Metanephros (tissue), 2 donors: ENCODE results near the gene FBXO47. TPM values are rescaled to one million over a fixed set of nuclear protein-coding genes. Genes with fewer than 3 reads are reported as not detected.

Source experiments
- small RNA-seq: library from RNA; depleted of rRNA; stranded (forward); fragments of <200 nt; gene quantifications from one replicate; pipeline ENCODE3, GENCODE V24; 2014; ENCODE audit warnings: low replicate concordance
- total RNA-seq: library from RNA; depleted of rRNA; stranded (reverse); fragments of >200 nt; gene quantifications from one replicate; pipeline ENCODE4 v1.2.3, GENCODE V29; 2014

FBXO47 gene, protein sequence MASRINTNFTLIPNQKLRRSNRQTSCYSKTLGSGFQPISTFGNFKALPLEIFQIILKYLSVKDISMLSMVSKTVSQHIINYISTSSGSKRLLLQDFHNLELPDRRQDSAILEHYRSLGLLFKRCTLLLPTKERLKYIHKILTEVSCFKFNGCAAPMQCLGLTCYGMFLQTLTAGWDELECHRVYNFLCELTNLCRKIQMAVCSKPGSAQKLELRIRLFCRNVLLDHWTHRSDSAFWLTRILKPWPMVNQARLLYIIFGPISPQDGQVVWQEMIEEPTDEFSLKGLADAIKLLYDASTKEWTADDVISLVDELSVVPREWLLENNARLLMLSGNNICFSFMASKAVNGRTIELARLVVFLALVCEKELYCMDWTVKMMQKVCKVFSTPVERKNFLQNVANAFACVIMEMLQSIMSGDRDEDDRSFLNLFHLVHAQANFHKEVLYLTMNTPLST
- not detected for total RNA-seq

DNA sequence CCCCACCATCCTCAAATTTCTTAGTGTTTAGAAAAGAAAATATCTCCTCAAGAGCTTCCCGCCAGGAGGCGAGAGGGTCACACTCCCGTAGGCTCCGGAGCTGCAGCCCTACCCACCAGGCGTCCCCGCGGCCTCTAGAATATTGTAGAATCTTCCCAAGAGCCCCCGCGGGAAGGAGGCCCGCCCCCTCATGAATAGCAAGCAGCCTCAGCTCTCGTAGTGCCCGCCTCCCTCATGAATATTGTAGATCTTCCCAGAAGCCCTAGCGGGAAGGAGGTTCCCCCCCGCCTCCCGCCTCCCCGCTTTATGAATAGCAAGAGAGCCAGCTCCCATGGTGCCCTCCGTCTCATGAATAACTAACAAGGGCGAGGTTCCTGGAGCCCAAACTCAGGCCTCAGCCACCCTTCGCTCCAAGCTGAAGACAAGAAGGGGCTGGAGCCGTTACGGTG lies at the start of gene FBXO47:
TSS of gene FBXO47 (minus strand) at position 114 of the 449 bp plus-strand sequence. CDS start 4,378 bp downstream, outside the sequence.

DNA sequence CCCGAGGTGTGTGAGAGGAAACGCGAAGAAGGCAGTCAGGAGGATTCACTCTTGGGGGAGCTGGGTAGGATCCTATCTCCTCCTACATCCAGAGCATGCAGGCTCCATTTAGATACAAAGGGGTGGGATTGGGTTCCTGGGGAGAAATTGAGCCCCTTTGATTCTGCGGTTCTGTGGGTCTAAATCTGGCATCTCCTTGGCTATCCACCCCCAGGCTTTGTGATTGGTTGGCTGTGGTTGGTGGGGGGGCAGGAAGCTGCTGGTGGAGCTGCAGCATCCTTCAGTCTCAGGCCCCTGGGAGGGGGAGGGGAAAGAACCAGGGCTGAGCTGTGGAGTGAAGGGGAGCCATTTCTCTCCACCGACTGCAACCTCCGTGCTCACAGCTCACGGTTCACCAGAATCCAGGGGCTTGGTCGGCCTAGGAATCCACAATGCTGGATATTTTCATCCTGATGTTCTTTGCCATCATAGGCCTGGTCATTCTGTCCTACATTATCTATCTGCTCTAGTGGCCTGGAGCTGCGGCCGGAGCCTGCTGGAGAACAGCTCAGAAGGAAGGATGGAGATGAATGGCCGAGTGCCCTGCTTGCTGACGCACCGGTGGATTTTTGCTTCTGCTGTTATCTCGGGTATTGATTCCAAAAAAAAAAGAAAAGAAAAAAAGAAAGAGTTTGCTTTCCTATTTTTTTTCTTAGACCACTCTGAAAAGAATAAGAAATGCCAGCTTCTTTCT lies 41.8 kb downstream of the FBXO47 start, which contains the start of gene LASP1NB:
TSS of gene LASP1NB (plus strand) at position 352 of the 733 bp plus-strand sequence.

Small RNA genes within 50 kb of the gene (small RNA-seq; reads per million reads assigned to genes)
- gene MIR6779 = not detected

Other genes with a start within 250 kb of the FBXO47 start
- 7.1 TPM for gene CISD3, start 237.1 kb downstream of the FBXO47 start, total RNA-seq
- gene PCGF2, start 219.1 kb downstream of the FBXO47 start, total RNA-seq = 19.3 TPM
- 125 TPM for gene PSMB3, start 214.7 kb downstream of the FBXO47 start, total RNA-seq
- gene PIP4K2B, start 167.8 kb downstream of the FBXO47 start, total RNA-seq = 73.7 TPM
- gene CWC25, start 142.1 kb downstream of the FBXO47 start, total RNA-seq = 14.2 TPM
- gene RPL23, start 113.7 kb downstream of the FBXO47 start, total RNA-seq = 1,357 TPM
- gene LASP1, start 97.3 kb downstream of the FBXO47 start, total RNA-seq = 84.0 TPM
- 11.9 TPM for gene PLXDC1, start 184.2 kb upstream of the FBXO47 start, total RNA-seq
- gene ARL5C, start 198.8 kb upstream of the FBXO47 start, total RNA-seq = not detected
- 39.8 TPM for gene CACNB1, start 230.3 kb upstream of the FBXO47 start, total RNA-seq
- 1,483 TPM for gene RPL19, start 232.9 kb upstream of the FBXO47 start, total RNA-seq